ENCODE data around the gene CRTC3.
"Not testable (repeated sequence)": the region's sequence is repeated elsewhere in the genome, so short reads cannot be mapped to it uniquely, and the experiment has no call there.

The CRTC3 gene

GRCh38 chr15:90657520-90658172, 127.9 kb downstream of the CRTC3 start:
- not testable (repeated sequence) for DNase-seq

- DNase-seq = no peak
Measured at GRCh38 chr15:90659481-90659880, 129.8 kb downstream of the CRTC3 start.

GRCh38 chr15:90660195-90660998, 130.7 kb downstream of the CRTC3 start:
- DNase-seq = peak; percentile 94 to 99

GRCh38 chr15:90660999-90661330, 131.2 kb downstream of the CRTC3 start:
- DNase-seq = peak; percentile 68

- not testable (repeated sequence) for DNase-seq
Measured at GRCh38 chr15:90664081-90664461, 134.3 kb downstream of the CRTC3 start.

GRCh38 chr15:90664650-90665287, 135.0 kb downstream of the CRTC3 start:
- DNase-seq = peak in 1 of 2 donors; percentile 17

- peak; percentile 36 to 56 for DNase-seq
Measured at GRCh38 chr15:90665288-90666134, 135.8 kb downstream of the CRTC3 start.

GRCh38 chr15:90666135-90666909, 136.6 kb downstream of the CRTC3 start:
- DNase-seq = no peak

GRCh38 chr15:90667073-90667754, 137.5 kb downstream of the CRTC3 start:
- no peak for DNase-seq

GRCh38 chr15:90667755-90668345, 138.1 kb downstream of the CRTC3 start:
- DNase-seq = not testable (repeated sequence)

- DNase-seq = not testable (repeated sequence)
Measured at GRCh38 chr15:90670631-90671030, 140.9 kb downstream of the CRTC3 start.

- no peak for DNase-seq
Measured at GRCh38 chr15:90671216-90671615, 141.5 kb downstream of the CRTC3 start.

GRCh38 chr15:90673357-90673756, 143.6 kb downstream of the CRTC3 start:
- not testable (repeated sequence) for DNase-seq

GRCh38 chr15:90674476-90674875, 144.8 kb downstream of the CRTC3 start:
- DNase-seq = no peak

- no peak for DNase-seq
Measured at GRCh38 chr15:90675464-90675863, 145.7 kb downstream of the CRTC3 start.

GRCh38 chr15:90677807-90678790, 148.4 kb downstream of the CRTC3 start:
- no peak for DNase-seq

- DNase-seq = no peak
Measured at GRCh38 chr15:90679959-90680358, 150.2 kb downstream of the CRTC3 start.

- no peak for DNase-seq
Measured at GRCh38 chr15:90680371-90680935, 150.7 kb downstream of the CRTC3 start.

- no peak for DNase-seq
Measured at GRCh38 chr15:90681056-90681455, 151.3 kb downstream of the CRTC3 start.
